HG03039 (cell line): ENCODE data around the gene IL12RB1.
"Not testable (repeated sequence)": the region's sequence is repeated elsewhere in the genome, so short reads cannot be mapped to it uniquely, and the experiment has no call there.

ENCODE experiments used
- ATAC-seq: cut with Tn5 transposase; IDR thresholded peaks from one replicate; pipeline ENCODE4 v1.9.1; 2021; ENCODE audit warnings: mild to moderate bottlenecking, moderate library complexity; ENCODE audit not compliant: unreplicated experiment

The IL12RB1 gene

GRCh38 chr19:18090545-18091216, 3.9 kb upstream of the IL12RB1 start:
- no peak for ATAC-seq

GRCh38 chr19:18089726-18090125, 3.0 kb upstream of the IL12RB1 start:
- no peak for ATAC-seq

GRCh38 chr19:18089096-18089541, 2.4 kb upstream of the IL12RB1 start:
- ATAC-seq = not testable (repeated sequence)

GRCh38 chr19:18085702-18086457, 854 bp downstream of the IL12RB1 start:
- no peak for ATAC-seq

DNA sequence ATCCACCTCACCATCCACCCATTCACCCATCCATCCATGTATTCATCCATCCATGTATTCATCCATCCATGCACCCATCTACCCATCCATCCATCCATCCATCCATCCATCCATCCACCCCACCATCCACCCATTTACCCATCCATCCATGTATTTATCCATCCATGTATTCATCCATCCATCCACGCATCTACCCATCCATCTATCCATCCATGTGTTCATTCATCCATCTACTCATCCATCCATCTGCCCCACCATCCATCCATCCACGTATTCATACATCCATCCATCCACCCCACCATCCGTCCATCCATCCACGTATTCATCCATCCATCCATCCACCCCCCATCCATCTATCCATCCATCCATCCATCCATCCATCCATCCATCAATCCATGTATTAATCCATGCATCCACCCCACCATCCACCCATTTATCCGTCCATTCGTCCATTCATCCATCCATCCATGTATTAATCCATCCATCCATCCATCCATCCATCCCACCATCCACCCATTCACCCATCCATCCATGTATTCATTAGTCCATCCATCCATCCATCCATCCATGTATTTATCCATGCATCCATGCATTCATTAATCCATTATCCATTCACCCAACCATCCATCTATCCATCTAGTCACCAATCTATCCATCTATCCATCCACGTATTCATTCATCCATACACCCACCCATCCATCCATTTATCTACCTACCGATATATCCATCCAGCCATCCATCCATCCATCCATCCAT, 2.6 kb downstream of the IL12RB1 start:
- no peak for ATAC-seq

- ATAC-seq = no peak
Observed at GRCh38 chr19:18074192-18074591, 12.5 kb downstream of the IL12RB1 start.

GRCh38 chr19:18073197-18073596, 13.5 kb downstream of the IL12RB1 start:
- no peak for ATAC-seq

- no peak for ATAC-seq
Observed at GRCh38 chr19:18072335-18072734, 14.4 kb downstream of the IL12RB1 start.

DNA sequence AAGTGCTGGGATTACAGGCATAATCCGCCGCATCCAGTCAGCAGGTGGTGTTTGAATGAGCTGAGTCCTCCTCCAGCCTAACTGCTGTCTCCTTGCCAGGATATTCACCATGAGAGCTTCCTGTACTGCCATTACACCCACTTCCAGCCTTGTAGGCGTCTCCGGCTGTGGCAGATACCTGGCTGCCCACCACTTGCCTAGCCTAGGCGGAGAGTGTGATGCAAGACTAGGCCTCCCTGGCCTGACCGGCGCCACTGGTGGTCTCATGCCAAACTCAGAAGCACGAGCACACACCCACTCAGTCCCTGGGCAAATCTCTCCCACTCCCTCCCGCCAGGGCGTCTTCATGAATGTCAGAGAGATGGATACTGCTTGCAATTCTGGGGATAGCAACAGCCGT, 16.6 kb downstream of the IL12RB1 start:
- ATAC-seq = no peak

- ATAC-seq = no peak
Observed at GRCh38 chr19:18069383-18069782, 17.4 kb downstream of the IL12RB1 start.

DNA sequence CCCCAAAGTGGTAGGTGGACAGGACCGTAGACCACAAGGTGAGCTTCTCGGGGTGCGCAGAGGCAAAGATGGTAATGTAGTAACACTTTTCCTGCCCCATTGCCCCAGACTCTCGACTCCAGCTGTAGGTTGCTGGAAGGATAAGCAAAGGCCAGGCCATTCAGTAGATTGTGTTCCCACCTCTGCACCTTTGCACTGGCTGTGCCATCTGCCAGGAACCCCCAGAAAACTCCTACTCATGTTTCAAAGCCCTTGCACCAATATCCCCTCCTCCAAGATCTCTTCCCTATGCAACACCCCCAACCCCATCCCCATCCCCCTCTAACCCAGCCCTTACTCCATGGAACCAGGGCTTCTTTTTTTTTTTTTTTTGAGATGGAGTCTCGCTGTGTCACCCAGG, 18.3 kb downstream of the IL12RB1 start:
- ATAC-seq = no peak

DNA sequence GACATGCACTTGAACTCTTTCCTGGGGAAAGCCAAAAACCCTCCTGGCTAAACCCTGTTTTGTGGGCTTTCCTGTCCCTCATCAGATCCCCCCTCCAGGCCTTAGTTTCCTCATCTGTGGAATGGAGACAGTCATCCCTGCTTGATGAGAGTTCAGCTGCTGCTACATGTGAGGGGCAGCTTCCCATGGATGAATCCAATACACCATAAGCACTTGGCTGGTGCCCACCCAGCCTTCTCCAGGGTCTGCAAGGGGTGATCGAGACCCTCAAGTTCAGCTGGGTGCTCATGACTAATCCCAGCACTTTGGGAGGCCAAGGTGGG, 21.6 kb downstream of the IL12RB1 start:
- no peak for ATAC-seq

GRCh38 chr19:18063463-18063862, 23.3 kb downstream of the IL12RB1 start:
- no peak for ATAC-seq

DNA sequence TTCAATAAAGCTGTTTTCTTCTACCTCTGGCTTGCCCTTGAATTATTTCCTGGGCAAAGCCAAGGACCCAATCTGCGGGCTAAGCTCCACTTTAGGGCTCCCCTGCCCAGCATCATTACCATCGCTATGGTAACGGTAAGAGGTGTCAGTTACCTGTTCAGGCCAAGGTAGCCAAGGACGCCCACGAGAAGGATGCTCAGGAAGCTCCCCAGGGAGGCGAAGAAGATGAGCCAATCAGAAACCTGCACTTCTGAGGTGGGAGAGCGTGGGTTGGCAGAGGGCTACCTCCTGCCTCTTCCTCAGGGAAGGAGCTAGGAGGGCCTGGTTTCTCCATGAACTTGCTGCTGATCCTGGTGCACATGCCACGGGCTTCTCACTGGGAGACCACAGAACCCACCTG, 24.7 kb downstream of the IL12RB1 start:
- no peak for ATAC-seq

GRCh38 chr19:18060472-18060871, 26.3 kb downstream of the IL12RB1 start:
- no peak for ATAC-seq

DNA sequence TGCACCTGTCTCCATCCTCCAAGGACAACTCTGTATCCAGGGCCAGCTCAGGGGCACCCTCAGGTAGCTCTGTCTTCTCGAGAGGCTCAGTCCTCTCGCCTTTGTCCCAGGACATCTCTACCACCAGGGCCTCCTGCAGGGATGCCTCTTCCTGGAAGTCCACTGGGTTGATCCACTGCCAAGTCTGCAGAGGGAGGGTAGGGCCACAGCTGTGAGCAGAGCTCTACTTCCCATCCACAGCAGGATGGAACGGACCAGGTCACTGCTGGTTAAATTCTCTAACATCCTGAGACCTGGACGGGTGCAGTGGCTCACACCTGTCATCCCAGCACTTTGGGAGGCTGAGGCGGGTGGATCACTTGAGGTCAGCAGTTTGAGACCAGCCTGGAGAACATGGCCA, 26.8 kb downstream of the IL12RB1 start:
- ATAC-seq = no peak

- no peak for ATAC-seq
Observed at GRCh38 chr19:18059297-18059696, 27.4 kb downstream of the IL12RB1 start.

- ATAC-seq = no peak
Observed at GRCh38 chr19:18058208-18059009, 28.3 kb downstream of the IL12RB1 start.

DNA sequence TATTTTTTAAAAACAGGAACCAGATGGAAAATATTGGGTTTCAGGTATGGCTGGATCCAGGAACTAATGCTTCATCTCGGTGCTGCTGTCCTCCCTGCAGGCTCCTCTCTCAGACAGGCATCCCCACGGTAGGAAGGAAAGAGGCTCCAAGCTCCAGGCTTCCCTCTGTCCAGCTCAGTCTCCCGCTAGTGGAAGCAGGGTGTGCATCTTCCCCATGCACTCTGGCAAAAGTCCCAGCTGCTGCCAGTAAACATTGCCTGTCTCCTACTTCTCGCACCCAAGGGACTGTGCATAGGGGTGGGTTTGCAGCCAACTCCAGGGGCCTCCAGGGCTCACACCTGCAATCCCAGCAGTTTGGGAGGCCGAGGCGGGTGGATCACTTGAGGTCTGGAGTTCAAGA, 29.2 kb downstream of the IL12RB1 start:
- ATAC-seq = no peak

DNA sequence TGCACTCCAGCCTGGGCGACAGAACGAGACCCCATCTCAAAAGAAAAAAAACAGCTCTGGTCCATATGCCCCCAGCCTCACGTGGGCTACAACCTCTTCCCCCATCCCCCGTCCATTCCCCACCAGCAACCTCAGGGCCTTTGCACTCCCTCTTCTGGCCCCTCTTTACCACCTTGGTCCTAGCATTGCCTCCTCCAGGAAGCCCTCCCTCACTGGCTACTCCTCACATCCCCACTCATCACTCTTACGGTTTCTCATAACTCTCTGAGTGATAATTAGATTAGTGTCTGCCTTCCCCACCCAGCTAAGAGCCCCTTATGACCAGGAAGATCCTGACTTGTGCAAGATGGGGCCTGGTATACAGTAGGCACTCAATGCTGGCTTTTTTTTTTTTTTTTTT, 30.8 kb downstream of the IL12RB1 start:
- no peak for ATAC-seq

DNA sequence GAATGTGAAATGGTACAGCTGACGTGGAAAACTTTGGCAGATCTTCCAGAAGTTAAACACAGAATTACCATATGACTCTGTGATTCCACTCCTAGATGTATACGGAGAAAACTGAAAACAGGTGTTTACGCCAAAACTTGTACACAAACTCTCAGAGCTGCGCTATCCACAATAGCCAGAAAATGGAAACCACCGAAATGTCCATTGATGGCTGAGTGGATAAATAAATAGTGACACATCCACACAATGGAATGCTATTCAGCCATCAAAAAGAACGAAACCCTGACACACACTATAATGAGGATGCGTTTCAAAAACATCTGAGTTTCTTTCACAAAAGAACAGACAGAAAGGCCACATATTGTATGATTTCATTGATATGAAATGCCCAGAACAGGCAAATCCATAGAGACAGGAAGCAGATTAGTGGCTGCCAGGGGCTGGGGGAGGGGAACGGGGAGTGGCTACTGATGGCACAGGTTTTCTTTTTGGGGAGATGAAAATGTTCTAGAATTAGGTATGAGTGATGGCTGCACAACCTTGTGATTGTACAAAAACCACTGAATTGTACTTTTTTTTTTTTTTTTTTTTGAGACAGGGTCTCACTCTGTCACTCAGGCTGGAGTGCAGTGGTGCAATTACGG, 33.0 kb downstream of the IL12RB1 start:
- no peak for ATAC-seq
